Transverse colon (tissue), 4 donors: Measurements from ENCODE around the gene TRABD2B. TPM values are rescaled to one million over a fixed set of nuclear protein-coding genes. Genes with fewer than 3 reads are reported as not detected.

Experiments used
- DNase-seq: peaks from one replicate; pipeline ENCODE4 v3.0.0-alpha.2; 2019
- H3K27ac ChIP-seq, 4 donors: fragments of 200-600 bp; sonication (generic); 2 replicates each; pipeline ENCODE4 v1.5.1; 2016 to 2018; ENCODE audit warnings: inconsistent platforms in 4 of 4
- H3K27me3 ChIP-seq: fragments of 200-600 bp; sonication (generic); 2 replicates; pipeline ENCODE4 v1.5.1; 2017; ENCODE audit warnings: inconsistent platforms
- H3K36me3 ChIP-seq, 4 donors: fragments of 200-600 bp; sonication (generic); 2 replicates each; pipeline ENCODE4 v1.5.1; 2017 to 2019; ENCODE audit warnings: inconsistent platforms in 4 of 4
- H3K4me1 ChIP-seq, 4 donors: fragments of 200-600 bp; sonication (generic); 2 replicates each; pipeline ENCODE4 v1.5.1; 2017 to 2020; ENCODE audit warnings: inconsistent platforms in 4 of 4
- H3K4me3 ChIP-seq, 4 donors: fragments of 200-600 bp; sonication (generic); 1 replicate in 1 of 4; 2 replicates in 3 of 4; pipeline versions ENCODE4 v1.5.1 to v1.6.1; 2017 to 2019; ENCODE audit warnings: inconsistent platforms in 4 of 4
- H3K9me3 ChIP-seq, 2 donors: fragments of 200-600 bp; sonication (generic); 2 replicates each; pipeline ENCODE4 v1.5.1; 2017 to 2019; ENCODE audit warnings: inconsistent platforms in 2 of 2
- CTCF ChIP-seq, 5 experiments: fragments of 200-600 bp in 3 of 5; fragments of 450-650 bp in 2 of 5; sonication (generic) in 3 of 5; IDR thresholded peaks; 1 replicate in 2 of 5; 2 replicates in 3 of 5; pipeline ENCODE4 v1.5.1; 2016 to 2017; ENCODE audit warnings: antibody characterized with exemption in 5 of 5, inconsistent platforms in 3 of 5, mild to moderate bottlenecking in 2 of 5, moderate library complexity in 1 of 5
- EP300 ChIP-seq: sonication (generic); formaldehyde crosslinking; IDR thresholded peaks from one replicate; pipeline ENCODE4 v1.6.1; 2017; ENCODE audit warnings: antibody characterized with exemption, low read depth
- POLR2A ChIP-seq: fragments of 450-650 bp; IDR thresholded peaks from one replicate; pipeline ENCODE4 v1.6.1; 2016; ENCODE audit warnings: antibody characterized with exemption, mild to moderate bottlenecking, moderate library complexity
- POLR2AphosphoS5 ChIP-seq, 3 donors: sonication (generic); formaldehyde crosslinking; IDR thresholded peaks; one replicate each; pipeline ENCODE4 v1.6.1; 2016; ENCODE audit warnings: antibody characterized with exemption in 3 of 3
- WGBS, 2 donors: methylation state at CpG; one replicate each; pipeline ENCODE4 v1.1.5; 2018; ENCODE audit warnings: low coverage in 1 of 2; 5-methylcytosine and 5-hydroxymethylcytosine counted together
- in situ Hi-C, 4 donors: fragments of 200-750 bp; cut with MboI; loops; one replicate each; pipeline versions ENCODE4 v1.15.0 to v1.15.1; 2017; ENCODE audit warnings: low sequenced_read_pairs in 3 of 4, low pct_ligation_motif_present in 1 of 4, low pct_unique_long_range_greater_than_20kb in 1 of 4
- intact Hi-C: fragments of 100-400 bp; cut with DNase I; formaldehyde crosslinking; loops from one replicate; pipeline ENCODE4 v1.15.1; 2023; ENCODE audit warnings: low total_unique reads
- total RNA-seq, 4 donors: library from RNA; depleted of rRNA; stranded (reverse); fragments of >200 nt; gene quantifications; one replicate each; pipeline ENCODE4 v1.1.0, GENCODE V29; 2016

TRABD2B gene
- total RNA-seq, 4 donors from 2014 or later = 0.27 to 0.48 (median 0.37) TPM; not detected in 1

GRCh38 chr1:47890779-47891178, 106.4 kb downstream of the TRABD2B start:
- TF ChIP-seq CTCF (IDR thresholded peaks at IDR 0.05) (no peak), POLR2A (no peak), EP300 (no peak), POLR2AphosphoS5 (IDR thresholded peaks at IDR 0.05) (no peak)
- intact Hi-C loops (no loop called here), in situ Hi-C loops (no loop called here)
- no peaks in the 10 kb centered on the region for H3K36me3 ChIP-seq
- H3K27me3 ChIP-seq = no peaks in the 10 kb centered on the region
- H3K27ac ChIP-seq = no peak overlapping the region
- 73 to 83% methylated on average over 5 of the region's 5 CpGs for WGBS, 2 donors
- H3K9me3 ChIP-seq = no peaks in the 10 kb centered on the region
- no peaks in the 10 kb centered on the region for H3K4me1 ChIP-seq
- no peak overlapping the region for H3K4me3 ChIP-seq
- DNase-seq = no peak

DNA sequence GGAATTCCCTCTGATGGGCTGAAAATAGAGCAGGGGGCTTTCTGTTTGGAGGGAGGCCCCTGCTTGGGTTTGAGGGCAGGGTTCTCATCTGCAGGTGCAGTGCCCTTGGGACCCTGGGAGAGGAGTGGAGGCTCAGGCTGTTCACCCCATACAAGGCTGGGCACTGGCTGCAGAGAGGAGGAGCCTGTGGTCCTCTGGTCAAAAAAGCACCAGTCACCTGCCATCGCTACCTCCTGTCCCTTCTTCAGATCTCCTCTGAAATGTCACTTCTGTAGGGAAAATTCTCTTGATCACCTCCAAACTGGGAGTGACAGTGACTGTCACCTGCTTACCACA, 108.9 kb downstream of the TRABD2B start:
- no peaks in the 10 kb centered on the region for H3K4me1 ChIP-seq
- no peaks in the 10 kb centered on the region for H3K9me3 ChIP-seq
- no peak overlapping the region for H3K27ac ChIP-seq
- in situ Hi-C loops = no loop called here
- WGBS, 2 donors = 91 to 100% methylated on average over 1 of the region's 1 CpG
- no peaks in the 10 kb centered on the region for H3K27me3 ChIP-seq
- intact Hi-C loops = no loop called here
- H3K36me3 ChIP-seq = no peaks in the 10 kb centered on the region
- H3K4me3 ChIP-seq = no peak overlapping the region
- no peak for DNase-seq
- TF ChIP-seq EP300 (no peak), CTCF (IDR thresholded peaks at IDR 0.05) (no peak), POLR2A (no peak), POLR2AphosphoS5 (IDR thresholded peaks at IDR 0.05) (no peak)

DNA sequence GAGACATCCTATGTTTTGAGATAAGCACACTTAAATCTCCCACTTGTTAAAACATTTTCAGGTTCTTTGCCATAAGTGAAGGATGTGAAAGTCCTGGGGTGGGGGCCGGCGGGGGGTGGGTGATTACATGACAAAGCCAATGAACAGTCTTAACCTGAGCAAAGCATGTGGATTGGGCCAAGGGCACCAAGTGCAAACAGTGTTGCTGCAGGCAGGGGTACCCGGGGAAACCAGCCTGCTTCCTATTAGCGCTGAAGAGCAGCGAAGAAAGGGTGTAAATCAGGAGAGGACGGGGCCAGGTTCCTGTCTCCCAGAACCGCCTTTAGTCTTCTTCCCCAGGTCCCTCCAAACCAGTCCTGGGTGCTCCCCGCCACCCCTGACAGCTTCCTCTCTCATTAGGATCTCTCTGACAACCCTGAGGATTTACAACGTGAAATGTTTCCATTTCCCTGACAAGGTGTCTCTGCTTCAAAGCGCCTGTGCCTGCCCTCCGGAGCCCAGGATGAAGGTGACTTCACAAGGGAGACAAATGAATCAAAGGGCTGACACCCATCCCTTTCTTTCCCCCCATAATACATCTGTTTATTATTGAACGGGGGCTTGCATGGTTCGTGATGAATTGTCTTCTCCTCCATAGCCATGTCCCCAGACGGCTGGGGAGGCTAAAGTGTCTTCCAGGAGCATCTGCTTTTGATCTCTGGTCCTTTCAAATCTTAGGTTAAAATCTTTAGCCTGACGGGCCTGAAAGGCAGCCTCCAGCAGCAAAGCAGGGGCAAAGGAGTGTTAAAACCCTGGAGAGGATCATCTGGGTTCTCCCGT, 109.5 kb downstream of the TRABD2B start:
- H3K4me1 ChIP-seq = no peaks in the 10 kb centered on the region
- H3K27me3 ChIP-seq = no peaks in the 10 kb centered on the region
- H3K4me3 ChIP-seq = no peak overlapping the region
- H3K27ac ChIP-seq = no peak overlapping the region
- in situ Hi-C loops (no loop called here), intact Hi-C loops (no loop called here)
- H3K9me3 ChIP-seq = no peaks in the 10 kb centered on the region
- H3K36me3 ChIP-seq = no peaks in the 10 kb centered on the region
- TF ChIP-seq POLR2AphosphoS5 (IDR thresholded peaks at IDR 0.05) = no peak
- TF ChIP-seq POLR2A = no peak
- no peak for TF ChIP-seq CTCF (IDR thresholded peaks at IDR 0.05)
- no peak for TF ChIP-seq EP300
- WGBS, 2 donors = 66 to 81% methylated on average over 6 to 16 of the region's 16 CpGs
- no peak for DNase-seq

DNA sequence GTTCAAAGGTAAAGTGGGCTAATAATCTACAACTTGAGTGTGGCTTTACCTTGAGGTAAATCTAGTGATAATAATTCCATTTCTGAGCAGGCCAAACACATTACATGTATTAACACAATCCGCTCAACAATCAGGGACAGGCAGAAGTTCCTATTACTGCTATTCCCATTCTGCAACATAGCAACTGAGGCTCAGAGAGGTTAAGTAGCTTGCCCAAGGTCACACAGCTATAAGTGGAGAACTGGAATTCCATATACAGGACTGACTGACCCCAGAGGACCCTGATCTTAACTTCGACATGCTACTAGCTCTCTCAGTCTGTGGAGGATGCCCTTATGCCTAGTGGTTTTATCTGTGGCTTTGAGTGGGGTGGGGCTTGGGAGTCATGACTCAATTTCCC, 110.1 kb downstream of the TRABD2B start:
- in situ Hi-C loops (no loop called here), intact Hi-C loops (no loop called here)
- TF ChIP-seq CTCF (IDR thresholded peaks at IDR 0.05) = no peak
- no peak for TF ChIP-seq POLR2AphosphoS5 (IDR thresholded peaks at IDR 0.05)
- TF ChIP-seq EP300 = no peak
- no peak for TF ChIP-seq POLR2A
- no peaks in the 10 kb centered on the region for H3K9me3 ChIP-seq
- DNase-seq = no peak
- H3K4me3 ChIP-seq = no peak overlapping the region
- H3K27ac ChIP-seq = no peak overlapping the region
- no peaks in the 10 kb centered on the region for H3K36me3 ChIP-seq
- no peaks in the 10 kb centered on the region for H3K4me1 ChIP-seq
- H3K27me3 ChIP-seq = no peaks in the 10 kb centered on the region
- WGBS, 2 donors = 100% methylated on average over 2 of the region's 2 CpGs; no CpG with 5 or more reads in 1 of the 2 donors
